Astrocyte (in vitro differentiated cells and primary cell): Measurements from ENCODE around the gene MAT2A. TPM values are rescaled to one million over a fixed set of nuclear protein-coding genes. Genes with fewer than 3 reads are reported as not detected.

ENCODE experiments used
- DNase-seq: peaks from one replicate; pipeline ENCODE4 v3.0.0-alpha.2; 2010; ENCODE audit warnings: low read depth
- FAIRE-seq: peaks from 2 replicates; lab custom pipeline; 2011; peaks lifted over from hg19 to GRCh38; lab: Jason Lieb, UNC
- H2AFZ ChIP-seq: 2 replicates; pipeline ENCODE4 v1.6.0; 2012; ENCODE audit warnings: low read depth, low read length, inconsistent platforms
- H3K27ac ChIP-seq: 2 replicates; pipeline ENCODE4 v1.5.1; 2011; ENCODE audit warnings: low read depth, low read length, inconsistent platforms
- H3K27me3 ChIP-seq: 2 replicates; pipeline ENCODE4 v1.6.0; 2011; ENCODE audit warnings: low read length, inconsistent platforms; ENCODE audit not compliant: insufficient read depth
- H3K36me3 ChIP-seq: 2 replicates; pipeline ENCODE4 v1.5.1; 2011; ENCODE audit warnings: low read length, inconsistent platforms; ENCODE audit not compliant: insufficient read depth
- H3K4me1 ChIP-seq: 2 replicates; pipeline ENCODE4 v1.5.1; 2011; ENCODE audit warnings: low read length, inconsistent platforms; ENCODE audit not compliant: insufficient read depth
- H3K4me2 ChIP-seq: 2 replicates; pipeline ENCODE4 v1.6.0; 2012; ENCODE audit warnings: low read length, inconsistent platforms
- H3K4me3 ChIP-seq: 2 replicates; pipeline ENCODE4 v1.5.1; 2011; ENCODE audit warnings: low read depth, mild to moderate bottlenecking, low read length, inconsistent platforms; ENCODE audit not compliant: insufficient read depth
- H3K79me2 ChIP-seq: 2 replicates; pipeline ENCODE4 v1.6.0; 2012; ENCODE audit warnings: mild to moderate bottlenecking, low read length, inconsistent platforms; ENCODE audit not compliant: insufficient read depth
- H3K9ac ChIP-seq: 2 replicates; pipeline ENCODE4 v1.6.0; 2012; ENCODE audit warnings: mild to moderate bottlenecking, low read length, inconsistent platforms
- H3K9me3 ChIP-seq: 2 replicates; pipeline ENCODE4 v1.5.1; 2012; ENCODE audit warnings: low read depth, mild to moderate bottlenecking, low read length, inconsistent platforms; ENCODE audit not compliant: insufficient read depth
- H4K20me1 ChIP-seq: 2 replicates; pipeline ENCODE4 v1.6.0; 2012; ENCODE audit warnings: low read length, inconsistent platforms; ENCODE audit not compliant: insufficient read depth
- H3K27ac Mint-ChIP-seq: one replicate; pipeline ENCODE4 v1.8.0; 2021; ENCODE audit warnings: mild to moderate bottlenecking, mixed read lengths; ENCODE audit not compliant: unreplicated experiment
- H3K27me3 Mint-ChIP-seq: one replicate; pipeline ENCODE4 v1.8.0; 2021; ENCODE audit warnings: low read depth, mixed read lengths; ENCODE audit not compliant: unreplicated experiment
- H3K36me3 Mint-ChIP-seq: one replicate; pipeline ENCODE4 v1.8.0; 2021; ENCODE audit warnings: low read depth, mixed read lengths; ENCODE audit not compliant: unreplicated experiment
- H3K4me1 Mint-ChIP-seq: one replicate; pipeline ENCODE4 v1.8.0; 2021; ENCODE audit warnings: low read depth, mixed read lengths; ENCODE audit not compliant: unreplicated experiment
- H3K4me3 Mint-ChIP-seq: one replicate; pipeline ENCODE4 v1.8.0; 2021; ENCODE audit warnings: mild to moderate bottlenecking, moderate library complexity, mixed read lengths; ENCODE audit not compliant: unreplicated experiment
- H3K9me3 Mint-ChIP-seq: one replicate; pipeline ENCODE4 v1.8.0; 2021; ENCODE audit warnings: mild to moderate bottlenecking, mixed read lengths; ENCODE audit not compliant: unreplicated experiment
- EZH2 ChIP-seq: IDR thresholded peaks from 2 replicates; pipeline ENCODE4 v1.6.1; 2012; ENCODE audit warnings: mild to moderate bottlenecking, low read length, inconsistent platforms; ENCODE audit not compliant: insufficient read depth
- total RNA-seq: library from RNA; stranded (reverse); gene quantifications from 2 replicates; pipeline ENCODE4 v1.2.1, GENCODE V29; 2021
- TF ChIP-seq, protein P1 (sequence below): IDR thresholded peaks from 2 replicates; pipeline ENCODE4 v1.5.1; 2011; ENCODE audit warnings: low read depth, mild to moderate bottlenecking, inconsistent platforms, low read length, moderate library complexity; ENCODE audit not compliant: insufficient read depth

Gene MAT2A
- total RNA-seq, 1 donor from 2014 or later: 180 TPM

DNA sequence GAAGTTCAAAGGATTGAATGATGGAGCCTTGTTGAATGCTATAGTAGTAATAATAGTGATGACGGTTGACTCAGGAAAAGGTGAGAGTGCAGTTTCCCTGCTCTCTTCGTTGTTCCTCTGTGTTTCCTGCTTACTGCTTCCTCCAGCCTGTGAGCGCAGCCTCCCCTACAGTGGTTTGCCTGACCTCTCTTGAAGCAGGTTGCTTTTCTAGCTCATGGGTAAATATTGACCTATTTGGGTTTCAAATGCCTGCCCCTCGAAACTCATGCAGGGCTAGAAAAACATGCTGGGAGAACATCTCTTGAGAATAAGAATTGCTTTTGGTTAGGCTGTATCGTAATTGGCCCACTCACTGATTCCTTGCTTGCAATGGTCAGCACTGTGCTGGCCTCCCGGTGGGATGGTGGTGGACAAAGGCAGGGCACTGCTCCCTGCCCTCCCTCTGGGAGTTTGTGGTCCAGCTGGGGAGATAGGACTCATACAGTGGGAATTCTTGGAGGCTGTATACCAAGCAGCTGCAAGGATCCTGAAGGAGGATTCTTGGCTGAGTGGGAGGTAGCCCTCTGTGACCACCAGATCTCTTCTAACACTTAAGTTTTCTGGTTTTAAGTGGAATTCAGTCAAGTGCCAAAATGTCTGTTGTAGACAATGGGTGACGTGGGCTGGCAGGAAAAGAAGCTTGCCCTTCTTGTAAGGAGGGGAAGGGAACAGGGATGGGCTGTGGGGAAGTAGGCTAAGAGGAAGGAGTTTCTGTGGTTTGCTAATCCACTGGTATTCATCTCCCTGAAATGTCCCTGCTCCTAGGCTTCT lies 51.2 kb downstream of the MAT2A start:
- peaks cover 34% of the 10 kb centered on the region for H3K4me1 ChIP-seq
- peaks cover 4% of the 10 kb centered on the region for H3K79me2 ChIP-seq
- Mint-ChIP-seq H3K27me3 (no peaks in the 10 kb centered on the region), H3K9me3 (peaks cover 3% of the 10 kb centered on the region), H3K4me3 (peak overlapping the region; percentile 66), H3K36me3 (peaks cover 1% of the 10 kb centered on the region), H3K4me1 (peaks cover 55% of the 10 kb centered on the region), H3K27ac (peak overlapping the region; percentile 83)
- H3K36me3 ChIP-seq: no peaks in the 10 kb centered on the region
- no peak overlapping the region for H3K4me3 ChIP-seq
- H2AFZ ChIP-seq: no peak overlapping the region
- no peaks in the 10 kb centered on the region for H3K27me3 ChIP-seq
- peak; percentile 100 for DNase-seq
- no peaks in the 10 kb centered on the region for H4K20me1 ChIP-seq
- no peak for TF ChIP-seq EZH2
- TF ChIP-seq, protein P1, sequence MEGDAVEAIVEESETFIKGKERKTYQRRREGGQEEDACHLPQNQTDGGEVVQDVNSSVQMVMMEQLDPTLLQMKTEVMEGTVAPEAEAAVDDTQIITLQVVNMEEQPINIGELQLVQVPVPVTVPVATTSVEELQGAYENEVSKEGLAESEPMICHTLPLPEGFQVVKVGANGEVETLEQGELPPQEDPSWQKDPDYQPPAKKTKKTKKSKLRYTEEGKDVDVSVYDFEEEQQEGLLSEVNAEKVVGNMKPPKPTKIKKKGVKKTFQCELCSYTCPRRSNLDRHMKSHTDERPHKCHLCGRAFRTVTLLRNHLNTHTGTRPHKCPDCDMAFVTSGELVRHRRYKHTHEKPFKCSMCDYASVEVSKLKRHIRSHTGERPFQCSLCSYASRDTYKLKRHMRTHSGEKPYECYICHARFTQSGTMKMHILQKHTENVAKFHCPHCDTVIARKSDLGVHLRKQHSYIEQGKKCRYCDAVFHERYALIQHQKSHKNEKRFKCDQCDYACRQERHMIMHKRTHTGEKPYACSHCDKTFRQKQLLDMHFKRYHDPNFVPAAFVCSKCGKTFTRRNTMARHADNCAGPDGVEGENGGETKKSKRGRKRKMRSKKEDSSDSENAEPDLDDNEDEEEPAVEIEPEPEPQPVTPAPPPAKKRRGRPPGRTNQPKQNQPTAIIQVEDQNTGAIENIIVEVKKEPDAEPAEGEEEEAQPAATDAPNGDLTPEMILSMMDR: no peak
- peak; percentile 26 for FAIRE-seq
- no peaks in the 10 kb centered on the region for H3K9me3 ChIP-seq
- H3K4me2 ChIP-seq: peak overlapping the region; percentile 75
- H3K9ac ChIP-seq: peak overlapping the region; percentile 69
- H3K27ac ChIP-seq: peak overlapping the region; percentile 86

- H3K27me3 Mint-ChIP-seq: no peaks in the 10 kb centered on the region
- Histone ChIP-seq H3K79me2 (peaks cover 8% of the 10 kb centered on the region), H3K27ac (peak overlapping the region; percentile 86)
Measured at GRCh38 chr2:85590950-85591349, 52.0 kb downstream of the MAT2A start.

More at GRCh38 chr2:85590950-85591349, 52.0 kb downstream of the MAT2A start:
- DNase-seq (no peak), FAIRE-seq (no peak)
- no peaks in the 10 kb centered on the region for H3K9me3 ChIP-seq
- peaks cover 27% of the 10 kb centered on the region for H3K4me1 ChIP-seq
- peak overlapping the region; percentile 66 for H3K4me3 Mint-ChIP-seq
- peak overlapping the region; percentile 75 for H3K4me2 ChIP-seq
- H3K36me3 ChIP-seq: no peaks in the 10 kb centered on the region
- no peaks in the 10 kb centered on the region for H3K27me3 ChIP-seq
- H3K4me1 Mint-ChIP-seq: peaks cover 49% of the 10 kb centered on the region
- TF ChIP-seq, protein P1: no peak
- H3K9ac ChIP-seq: peak overlapping the region; percentile 69
- peak overlapping the region; percentile 83 for H3K27ac Mint-ChIP-seq
- H2AFZ ChIP-seq: no peak overlapping the region
- H3K9me3 Mint-ChIP-seq: peaks cover 3% of the 10 kb centered on the region
- no peak overlapping the region for H3K4me3 ChIP-seq
- peaks cover 1% of the 10 kb centered on the region for H3K36me3 Mint-ChIP-seq
- H4K20me1 ChIP-seq: no peaks in the 10 kb centered on the region
